Measurements from ENCODE around the gene LRP1B.
"Not testable (repeated sequence)": the region's sequence is repeated elsewhere in the genome, so short reads cannot be mapped to it uniquely, and the experiment has no call there.

LRP1B gene

GRCh38 chr2:140986456-140986855 is 1144.4 kb downstream of the LRP1B start:
- no peak for TF ChIP-seq CTCF (IDR thresholded peaks at IDR 0.05; ENCODE audit: low read depth, low read length, missing control alignments)
- H3K4me3 ChIP-seq (replicated peaks; ENCODE audit: low read depth, low read length): no peak overlapping the region
- no peak for DNase-seq (ENCODE audit: extremely low read depth, low read depth)

GRCh38 chr2:140975237-140975636 is 1155.6 kb downstream of the LRP1B start:
- no peak overlapping the region for H3K4me3 ChIP-seq (replicated peaks; ENCODE audit: low read depth, low read length)
- TF ChIP-seq CTCF (IDR thresholded peaks at IDR 0.05; ENCODE audit: low read depth, low read length, missing control alignments): no peak
- no peak for DNase-seq (ENCODE audit: extremely low read depth, low read depth)

GRCh38 chr2:140972724-140973123 is 1158.1 kb downstream of the LRP1B start:
- no peak overlapping the region for H3K4me3 ChIP-seq (replicated peaks; ENCODE audit: low read depth, low read length)
- TF ChIP-seq CTCF (IDR thresholded peaks at IDR 0.05; ENCODE audit: low read depth, low read length, missing control alignments): no peak
- DNase-seq (ENCODE audit: extremely low read depth, low read depth): no peak

GRCh38 chr2:140964324-140964723 is 1166.5 kb downstream of the LRP1B start:
- DNase-seq (ENCODE audit: extremely low read depth, low read depth); H3K4me3 ChIP-seq (replicated peaks; ENCODE audit: low read depth, low read length): not testable (repeated sequence)

GRCh38 chr2:140949932-140950331 is 1180.9 kb downstream of the LRP1B start:
- no peak overlapping the region for H3K4me3 ChIP-seq (replicated peaks; ENCODE audit: low read depth, low read length)
- DNase-seq (ENCODE audit: extremely low read depth, low read depth): no peak
- TF ChIP-seq CTCF (IDR thresholded peaks at IDR 0.05; ENCODE audit: low read depth, low read length, missing control alignments): no peak

GRCh38 chr2:140947236-140947635 is 1183.6 kb downstream of the LRP1B start:
- no peak overlapping the region for H3K4me3 ChIP-seq (replicated peaks; ENCODE audit: low read depth, low read length)
- no peak for DNase-seq (ENCODE audit: extremely low read depth, low read depth)
- no peak for TF ChIP-seq CTCF (IDR thresholded peaks at IDR 0.05; ENCODE audit: low read depth, low read length, missing control alignments)

GRCh38 chr2:140943867-140944266 is 1186.9 kb downstream of the LRP1B start:
- no peak for DNase-seq (ENCODE audit: extremely low read depth, low read depth)
- H3K4me3 ChIP-seq (replicated peaks; ENCODE audit: low read depth, low read length): no peak overlapping the region
- TF ChIP-seq CTCF (IDR thresholded peaks at IDR 0.05; ENCODE audit: low read depth, low read length, missing control alignments): no peak
